HCT116 (cell line): ENCODE results near the gene ANTXR2. TPM values are rescaled to one million over a fixed set of nuclear protein-coding genes. Genes with fewer than 3 reads are reported as not detected.

Experiments
- ATAC-seq: fragments of 200-7000 bp; cut with Tn5 transposase; 2 replicates; pipeline ENCODE4 v1.9.1; 2020; ENCODE audit warnings: mild to moderate bottlenecking, moderate library complexity
- BruUV-seq: library from RNA; stranded (reverse); fragments of 400-500 nt; replicated peaks from 2 replicates; lab custom pipeline; 2021; lab: Mats Ljungman, UMichigan
- CTCF ChIA-PET: fragments of 300-600 bp; sonication (Branson Sonifier 250); formaldehyde crosslinking; loops from one replicate; lab custom pipeline; 2021; ENCODE audit warnings: antibody characterized with exemption; lab: Charles Lee
- POLR2A ChIA-PET: fragments of 300-600, 350-600 bp; sonication (Branson Sonifier 250); formaldehyde crosslinking; loops from one replicate; lab custom pipeline; 2021; ENCODE audit warnings: antibody characterized with exemption; lab: Charles Lee
- RAD21 ChIA-PET, 2 experiments: fragments of 300-600 bp; sonication (Branson Sonifier 250); formaldehyde crosslinking; loops; one replicate each; lab custom pipeline; 2023; ENCODE audit warnings: low total read pairs in 2 of 2; ENCODE audit not compliant: uncharacterized antibody in 2 of 2, unreplicated experiment in 2 of 2, low non-redundant PET in 1 of 2; lab: Charles Lee
- DNase-seq: peaks from one replicate; pipeline ENCODE4 v3.0.0-alpha.2; 2010; ENCODE audit warnings: low read depth, low spot score
- H2AFZ ChIP-seq: fragments of 200-600 bp; shearing (Covaris generic), sonication (generic); 2 replicates; pipeline ENCODE4 v1.6.1; 2017; ENCODE audit warnings: low read depth, mixed run types, mixed read lengths, antibody characterized with exemption, low read length; ENCODE audit not compliant: poor library complexity, severe bottlenecking
- H3K27ac ChIP-seq: 2 replicates; pipeline ENCODE4 v1.5.1; 2012; ENCODE audit warnings: low read depth, low read length
- H3K27me3 ChIP-seq: fragments of 200-600 bp; sonication (generic); 2 replicates; pipeline ENCODE4 v1.6.1; 2016; ENCODE audit warnings: mixed run types, low read length, mixed read lengths; ENCODE audit not compliant: insufficient read depth
- H3K36me3 ChIP-seq, 2 experiments: fragments of 200-500 bp in 1 of 2; fragments of 200-600 bp in 1 of 2; sonication (Bioruptor generic) in 1 of 2; sonication (generic) in 1 of 2; 2 replicates each; pipeline versions ENCODE4 v1.5.1 to v1.6.1; 2014 to 2016; ENCODE audit warnings: low read length in 2 of 2, inconsistent platforms in 1 of 2, mixed read lengths in 1 of 2, mixed run types in 1 of 2; ENCODE audit not compliant: insufficient read depth in 2 of 2, control insufficient read depth in 1 of 2
- H3K4me1 ChIP-seq, 2 experiments: fragments of 200-600 bp in 1 of 2; sonication (generic) in 1 of 2; 2 replicates each; pipeline versions ENCODE4 v1.5.1 to v1.6.1; 2012 to 2017; ENCODE audit warnings: low read length in 2 of 2, inconsistent platforms in 1 of 2, mild to moderate bottlenecking in 1 of 2, mixed read lengths in 1 of 2, mixed run types in 1 of 2, moderate library complexity in 1 of 2; ENCODE audit not compliant: insufficient read depth in 2 of 2, control insufficient read depth in 1 of 2
- H3K4me2 ChIP-seq: fragments of 200-600 bp; sonication (generic); 2 replicates; pipeline ENCODE4 v1.6.1; 2017; ENCODE audit warnings: mixed run types, low read length, mixed read lengths
- H3K4me3 ChIP-seq, 2 experiments: fragments of 200-600 bp in 1 of 2; sonication (generic) in 1 of 2; replicated peaks in 1 of 2; 2 replicates each; pipeline ENCODE4 v1.5.1; 2011 to 2016; ENCODE audit warnings: low read length in 2 of 2, control low read depth in 1 of 2, low read depth in 1 of 2, mild to moderate bottlenecking in 1 of 2, mixed read lengths in 1 of 2, mixed run types in 1 of 2
- H3K79me2 ChIP-seq: fragments of 200-600 bp; sonication (generic); 2 replicates; pipeline ENCODE4 v1.6.1; 2017; ENCODE audit warnings: mild to moderate bottlenecking, mixed run types, low read length, moderate library complexity, mixed read lengths; ENCODE audit not compliant: insufficient read depth
- H3K9ac ChIP-seq: fragments of 200-600 bp; sonication (generic); 2 replicates; pipeline ENCODE4 v1.6.1; 2016; ENCODE audit warnings: low read length, mixed read lengths
- H3K9me2 ChIP-seq: fragments of 200-600 bp; sonication (generic), shearing (Covaris generic); 2 replicates; pipeline ENCODE4 v1.6.1; 2017; ENCODE audit warnings: mixed run types, mild to moderate bottlenecking, moderate library complexity; ENCODE audit not compliant: insufficient read depth
- H3K9me3 ChIP-seq, 2 experiments: fragments of 200-500 bp in 1 of 2; fragments of 200-600 bp in 1 of 2; sonication (Bioruptor generic) in 1 of 2; sonication (generic) in 1 of 2; 2 replicates each; pipeline ENCODE4 v1.6.1; 2014 to 2017; ENCODE audit warnings: low read length in 2 of 2, mixed read lengths in 2 of 2, inconsistent platforms in 1 of 2, low read depth in 1 of 2, mild to moderate bottlenecking in 1 of 2, mixed run types in 1 of 2, moderate library complexity in 1 of 2; ENCODE audit not compliant: control insufficient read depth in 1 of 2, insufficient read depth in 1 of 2
- H4K20me1 ChIP-seq: fragments of 200-600 bp; sonication (generic), shearing (Covaris generic); 2 replicates; pipeline ENCODE4 v1.6.1; 2017; ENCODE audit warnings: mixed run types, mild to moderate bottlenecking, moderate library complexity; ENCODE audit not compliant: insufficient read depth
- CBX3 ChIP-seq: IDR thresholded peaks from 2 replicates; pipeline ENCODE4 v1.6.1; 2012; ENCODE audit warnings: low read depth
- EZH2phosphoT487 ChIP-seq: fragments of 200-600 bp; IDR thresholded peaks from 2 replicates; pipeline ENCODE4 v1.6.1; 2018; ENCODE audit warnings: antibody characterized with exemption, borderline replicate concordance
- FOSL1 ChIP-seq: IDR thresholded peaks from 2 replicates; pipeline ENCODE4 v1.6.1; 2012; ENCODE audit warnings: low read depth
- SRF ChIP-seq: IDR thresholded peaks from 2 replicates; pipeline ENCODE4 v1.6.1; 2012; ENCODE audit warnings: low read depth
- TCF7L2 ChIP-seq: IDR thresholded peaks from 2 replicates; pipeline ENCODE4 v1.7.0; 2011; ENCODE audit warnings: borderline replicate concordance, inconsistent platforms; ENCODE audit not compliant: insufficient read depth, insufficient read length; ENCODE audit errors: extremely low read depth
- intact Hi-C: fragments of 100-400 bp; cut with micrococcal nuclease; formaldehyde crosslinking; loops from 2 replicates; pipeline ENCODE4 v1.10.0; 2022
- total RNA-seq: library from RNA; stranded (reverse); gene quantifications from one replicate; pipeline ENCODE4 v1.2.1, GENCODE V29; 2021; ENCODE audit not compliant: unreplicated experiment
- TF ChIP-seq, protein P1 (sequence below): IDR thresholded peaks from 2 replicates; pipeline ENCODE4 v1.6.1; 2011; ENCODE audit warnings: mild to moderate bottlenecking, low read length, moderate library complexity; ENCODE audit not compliant: insufficient replicate concordance; ENCODE audit errors: extremely low read depth
- TF ChIP-seq, protein P2 (sequence below): IDR thresholded peaks from 2 replicates; pipeline ENCODE4 v1.6.1; 2012
- TF ChIP-seq, protein P3 (sequence below): IDR thresholded peaks from 2 replicates; pipeline ENCODE4 v1.6.1; 2012

The ANTXR2 gene
- total RNA-seq, 1 experiment from 2014 or later: 6.3 TPM

DNA sequence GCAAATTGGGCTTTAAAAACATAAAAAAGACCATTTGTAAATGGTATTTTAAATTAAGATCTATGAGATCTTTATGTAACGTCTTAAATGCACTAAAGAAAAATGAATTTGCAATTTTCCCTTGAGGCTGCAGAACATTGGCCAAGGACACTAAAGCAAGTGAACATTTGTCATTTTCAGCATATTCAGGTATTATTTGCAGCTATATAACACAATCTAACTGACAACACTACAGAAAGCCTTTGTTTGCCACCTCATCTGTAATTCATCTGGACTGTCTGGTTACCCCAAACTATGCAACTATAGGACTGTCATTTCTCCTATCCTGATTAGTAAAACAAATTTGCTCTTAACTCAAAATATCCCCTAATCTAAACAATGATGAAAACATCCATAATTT lies 74.8 kb downstream of the ANTXR2 start:
- Histone ChIP-seq H3K9ac (no peak overlapping the region), H3K4me1 (no peaks in the 10 kb centered on the region), H2AFZ (no peak overlapping the region), H3K27ac (no peak overlapping the region), H3K27me3 (no peaks in the 10 kb centered on the region), H4K20me1 (no peaks in the 10 kb centered on the region), H3K36me3 (no peaks in the 10 kb centered on the region), H3K79me2 (no peaks in the 10 kb centered on the region), H3K4me3 (no peak overlapping the region), H3K4me2 (no peak overlapping the region), H3K9me2 (no peaks in the 10 kb centered on the region; the same call in 1 of the 2 replicates), H3K9me3 (no peaks in the 10 kb centered on the region)
- no peak for TF ChIP-seq TCF7L2
- RAD21 ChIA-PET: no interaction called here
- intact Hi-C loops: no loop called here
- no TSS peak for BruUV-seq
- CTCF ChIA-PET: no interaction called here
- POLR2A ChIA-PET: no interaction called here
- no peak for ATAC-seq
- no peak for DNase-seq

DNA sequence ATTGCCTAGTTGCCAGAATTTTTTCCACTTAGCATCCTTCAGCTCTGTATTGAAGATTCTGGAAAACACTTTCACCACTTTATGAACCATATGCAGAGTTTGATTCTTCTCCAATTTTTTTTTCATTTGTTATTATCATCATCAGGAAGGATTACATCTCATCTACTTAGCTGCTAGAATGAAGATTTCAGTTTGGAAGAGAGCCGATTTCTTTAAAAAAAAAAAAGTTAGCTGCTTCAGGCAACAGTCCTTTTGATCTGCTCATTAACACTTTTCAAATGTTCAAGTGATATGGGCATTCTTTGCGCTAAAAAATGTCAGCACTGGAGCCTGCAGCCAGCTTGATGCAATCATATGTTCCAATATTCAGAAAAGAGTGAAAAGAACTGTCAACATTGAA lies 76.2 kb downstream of the ANTXR2 start:
- Histone ChIP-seq H3K9me3 (no peaks in the 10 kb centered on the region), H3K36me3 (no peaks in the 10 kb centered on the region), H3K4me2 (no peak overlapping the region), H3K9ac (no peak overlapping the region), H3K27me3 (no peaks in the 10 kb centered on the region), H3K9me2 (no peaks in the 10 kb centered on the region; the same call in 1 of the 2 replicates), H3K4me3 (no peak overlapping the region), H2AFZ (no peak overlapping the region), H3K27ac (no peak overlapping the region), H4K20me1 (no peaks in the 10 kb centered on the region), H3K4me1 (no peaks in the 10 kb centered on the region), H3K79me2 (no peaks in the 10 kb centered on the region)
- ChIA-PET CTCF (no interaction called here), POLR2A (no interaction called here), RAD21 (no interaction called here)
- DNase-seq (no peak), ATAC-seq (no peak)
- BruUV-seq: no TSS peak
- no peak for TF ChIP-seq CBX3
- TF ChIP-seq SRF: no peak
- TF ChIP-seq, protein P1, sequence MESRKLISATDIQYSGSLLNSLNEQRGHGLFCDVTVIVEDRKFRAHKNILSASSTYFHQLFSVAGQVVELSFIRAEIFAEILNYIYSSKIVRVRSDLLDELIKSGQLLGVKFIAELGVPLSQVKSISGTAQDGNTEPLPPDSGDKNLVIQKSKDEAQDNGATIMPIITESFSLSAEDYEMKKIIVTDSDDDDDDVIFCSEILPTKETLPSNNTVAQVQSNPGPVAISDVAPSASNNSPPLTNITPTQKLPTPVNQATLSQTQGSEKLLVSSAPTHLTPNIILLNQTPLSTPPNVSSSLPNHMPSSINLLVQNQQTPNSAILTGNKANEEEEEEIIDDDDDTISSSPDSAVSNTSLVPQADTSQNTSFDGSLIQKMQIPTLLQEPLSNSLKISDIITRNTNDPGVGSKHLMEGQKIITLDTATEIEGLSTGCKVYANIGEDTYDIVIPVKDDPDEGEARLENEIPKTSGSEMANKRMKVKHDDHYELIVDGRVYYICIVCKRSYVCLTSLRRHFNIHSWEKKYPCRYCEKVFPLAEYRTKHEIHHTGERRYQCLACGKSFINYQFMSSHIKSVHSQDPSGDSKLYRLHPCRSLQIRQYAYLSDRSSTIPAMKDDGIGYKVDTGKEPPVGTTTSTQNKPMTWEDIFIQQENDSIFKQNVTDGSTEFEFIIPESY: no peak
- TF ChIP-seq, protein P2, sequence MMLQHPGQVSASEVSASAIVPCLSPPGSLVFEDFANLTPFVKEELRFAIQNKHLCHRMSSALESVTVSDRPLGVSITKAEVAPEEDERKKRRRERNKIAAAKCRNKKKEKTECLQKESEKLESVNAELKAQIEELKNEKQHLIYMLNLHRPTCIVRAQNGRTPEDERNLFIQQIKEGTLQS: no peak
- TF ChIP-seq EZH2phosphoT487: no peak
- TF ChIP-seq, protein P3, sequence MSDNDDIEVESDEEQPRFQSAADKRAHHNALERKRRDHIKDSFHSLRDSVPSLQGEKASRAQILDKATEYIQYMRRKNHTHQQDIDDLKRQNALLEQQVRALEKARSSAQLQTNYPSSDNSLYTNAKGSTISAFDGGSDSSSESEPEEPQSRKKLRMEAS: no peak
- no peak for TF ChIP-seq FOSL1
- intact Hi-C loops: no loop called here
